PC-3 (cell line): ENCODE results near the gene BMS1.

Experiments used
- EZH2 ChIP-seq: fragments of 300-600 bp; sonication (generic); IDR thresholded peaks from one replicate; pipeline ENCODE4 v1.6.1; 2017; ENCODE audit warnings: antibody characterized with exemption, mild to moderate bottlenecking, low read length; ENCODE audit not compliant: unreplicated experiment
- EZH2phosphoT487 ChIP-seq: fragments of 300-600 bp; sonication (generic); IDR thresholded peaks from 2 replicates; pipeline ENCODE4 v1.6.1; 2018; ENCODE audit warnings: mild to moderate bottlenecking, antibody characterized with exemption, low read length, borderline replicate concordance
- TF ChIP-seq, protein P1 (sequence below): fragments of 300-600 bp; sonication (generic); conservative IDR thresholded peaks from 2 replicates; pipeline ENCODE4 v1.5.1; 2017; ENCODE audit warnings: antibody characterized with exemption, low read depth, mild to moderate bottlenecking, low read length

- TF ChIP-seq EZH2, result no peak
- TF ChIP-seq, protein P1, sequence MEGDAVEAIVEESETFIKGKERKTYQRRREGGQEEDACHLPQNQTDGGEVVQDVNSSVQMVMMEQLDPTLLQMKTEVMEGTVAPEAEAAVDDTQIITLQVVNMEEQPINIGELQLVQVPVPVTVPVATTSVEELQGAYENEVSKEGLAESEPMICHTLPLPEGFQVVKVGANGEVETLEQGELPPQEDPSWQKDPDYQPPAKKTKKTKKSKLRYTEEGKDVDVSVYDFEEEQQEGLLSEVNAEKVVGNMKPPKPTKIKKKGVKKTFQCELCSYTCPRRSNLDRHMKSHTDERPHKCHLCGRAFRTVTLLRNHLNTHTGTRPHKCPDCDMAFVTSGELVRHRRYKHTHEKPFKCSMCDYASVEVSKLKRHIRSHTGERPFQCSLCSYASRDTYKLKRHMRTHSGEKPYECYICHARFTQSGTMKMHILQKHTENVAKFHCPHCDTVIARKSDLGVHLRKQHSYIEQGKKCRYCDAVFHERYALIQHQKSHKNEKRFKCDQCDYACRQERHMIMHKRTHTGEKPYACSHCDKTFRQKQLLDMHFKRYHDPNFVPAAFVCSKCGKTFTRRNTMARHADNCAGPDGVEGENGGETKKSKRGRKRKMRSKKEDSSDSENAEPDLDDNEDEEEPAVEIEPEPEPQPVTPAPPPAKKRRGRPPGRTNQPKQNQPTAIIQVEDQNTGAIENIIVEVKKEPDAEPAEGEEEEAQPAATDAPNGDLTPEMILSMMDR, result no peak
- no peak for TF ChIP-seq EZH2phosphoT487
These were observed 87.4 kb downstream of the BMS1 start for GRCh38 chr10:42869977-42870350.
